ENCODE results near the gene NECAB2.
"Not testable (repeated sequence)": the region's sequence is repeated elsewhere in the genome, so short reads cannot be mapped to it uniquely, and the experiment has no call there.

NECAB2 gene

DNA sequence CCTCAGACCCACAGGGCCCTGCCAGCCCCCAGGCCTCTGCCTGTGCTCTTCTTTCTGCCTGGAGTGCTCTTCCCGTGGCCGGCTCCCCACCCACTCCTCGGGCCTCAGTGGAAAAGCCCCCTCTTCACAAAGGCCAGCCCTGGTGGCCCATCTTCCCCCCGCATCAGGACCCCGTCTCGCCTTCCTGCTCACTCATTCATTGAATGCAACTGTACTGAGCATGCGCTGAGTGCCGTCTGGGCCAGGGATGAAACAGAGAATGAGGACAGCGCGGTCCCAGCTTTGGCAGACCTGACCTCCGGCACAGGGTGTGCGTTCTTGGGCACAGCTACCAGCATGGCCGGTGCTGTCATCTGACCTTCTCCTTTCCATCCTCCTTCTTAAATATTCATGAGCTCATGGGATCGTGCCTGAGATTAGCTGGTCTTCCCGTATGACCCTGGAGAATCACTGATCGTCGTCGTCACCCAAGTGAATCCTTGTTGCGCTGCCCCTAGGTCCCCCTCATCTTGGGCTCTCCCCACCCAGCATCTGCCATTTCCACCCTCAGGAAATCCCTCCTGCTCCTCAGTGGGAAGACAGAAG, 31.4 kb upstream of the NECAB2 start:
- DNase-seq, result no peak

DNA sequence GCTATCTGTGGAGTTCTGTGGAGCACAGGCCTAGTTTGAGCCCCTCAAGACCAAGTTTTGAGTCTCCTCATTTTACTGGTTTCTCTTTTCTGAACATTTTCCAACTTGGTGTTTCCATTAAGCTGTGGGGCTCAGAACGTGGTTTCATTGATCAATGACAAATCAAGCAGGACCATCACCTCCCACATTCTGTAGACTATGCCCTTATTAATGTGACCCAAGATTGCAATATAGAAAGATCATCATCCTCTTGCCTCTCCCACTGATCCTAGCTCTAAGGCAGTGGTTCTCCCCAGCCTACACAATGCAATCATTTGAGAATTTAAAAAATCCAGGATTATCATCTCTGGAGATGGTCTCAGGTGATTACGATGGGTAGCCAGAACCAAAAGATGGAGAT, 30.8 kb upstream of the NECAB2 start:
- no peak for DNase-seq

DNA sequence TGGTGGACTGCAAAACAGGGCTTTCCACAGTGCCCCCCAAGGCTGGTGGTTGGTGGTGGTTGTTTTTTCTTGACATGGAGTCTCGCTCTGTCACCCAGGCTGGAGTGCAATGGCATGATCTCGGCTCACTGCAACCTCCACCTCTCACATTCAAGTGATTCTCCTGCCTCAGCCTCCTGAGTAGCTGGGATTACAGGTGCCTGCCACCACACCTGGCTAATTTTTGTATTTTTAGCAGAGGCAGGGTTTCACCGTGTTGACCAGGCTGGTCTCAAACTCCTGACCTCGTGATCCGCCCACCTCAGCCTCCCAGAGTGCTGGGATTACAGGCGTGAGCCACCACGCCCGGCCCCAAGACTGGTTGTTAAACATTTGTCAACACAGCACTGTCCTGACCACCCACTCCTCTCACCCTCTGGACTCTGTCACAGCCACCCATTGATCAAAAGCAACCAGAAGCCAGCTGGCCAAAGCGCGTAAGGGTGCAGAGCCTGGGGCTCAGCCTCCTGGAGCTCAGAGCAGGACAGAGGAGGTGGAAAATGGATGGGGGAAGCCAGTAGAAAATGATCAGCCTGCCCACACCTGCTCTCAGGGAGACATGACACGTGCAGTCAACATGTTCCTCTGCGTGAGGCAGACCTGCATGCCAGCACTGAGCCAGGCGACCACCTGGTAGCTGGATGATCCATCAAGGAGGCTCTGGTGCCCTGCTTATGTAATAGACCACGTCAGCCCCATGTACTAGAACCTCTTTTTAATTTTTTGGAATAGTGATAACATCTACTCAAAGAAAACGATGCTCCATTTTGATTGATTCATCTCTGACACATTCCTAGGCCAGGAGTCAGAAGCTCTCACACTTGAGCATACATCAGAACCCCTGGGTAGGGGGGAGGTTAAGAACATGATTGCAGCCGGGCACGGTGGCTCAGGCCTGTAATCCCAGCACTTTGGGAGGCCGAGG, 29.8 kb upstream of the NECAB2 start:
- no peak for DNase-seq

DNA sequence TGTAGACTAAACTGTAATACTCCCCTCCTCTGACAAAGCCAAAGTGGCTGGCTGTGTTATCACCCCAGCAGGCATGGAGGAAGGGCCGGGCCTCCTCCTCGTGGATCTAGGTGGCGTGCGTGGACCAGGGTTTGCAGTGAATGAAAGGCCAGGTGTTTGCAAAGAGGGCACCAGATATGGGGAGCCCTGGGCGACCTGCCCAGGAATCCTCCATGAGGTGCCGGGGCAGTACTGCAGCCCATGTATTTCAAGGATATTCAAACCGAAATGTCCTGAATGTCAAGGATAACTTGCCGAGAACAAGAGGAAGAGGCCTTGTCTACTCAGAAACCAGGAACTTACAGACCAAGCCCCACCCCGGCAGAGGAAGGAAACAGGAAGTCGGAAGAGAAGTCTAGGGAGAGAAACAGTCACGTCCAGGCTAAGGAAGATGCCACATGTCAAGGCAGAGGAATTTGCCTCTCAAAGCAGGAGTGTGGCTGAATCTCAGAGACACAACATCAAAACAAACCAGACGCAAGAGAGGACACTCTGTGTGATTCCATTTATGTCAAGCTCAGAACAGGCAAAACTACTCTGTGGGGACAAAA, 28.7 kb upstream of the NECAB2 start:
- no peak for DNase-seq

DNA sequence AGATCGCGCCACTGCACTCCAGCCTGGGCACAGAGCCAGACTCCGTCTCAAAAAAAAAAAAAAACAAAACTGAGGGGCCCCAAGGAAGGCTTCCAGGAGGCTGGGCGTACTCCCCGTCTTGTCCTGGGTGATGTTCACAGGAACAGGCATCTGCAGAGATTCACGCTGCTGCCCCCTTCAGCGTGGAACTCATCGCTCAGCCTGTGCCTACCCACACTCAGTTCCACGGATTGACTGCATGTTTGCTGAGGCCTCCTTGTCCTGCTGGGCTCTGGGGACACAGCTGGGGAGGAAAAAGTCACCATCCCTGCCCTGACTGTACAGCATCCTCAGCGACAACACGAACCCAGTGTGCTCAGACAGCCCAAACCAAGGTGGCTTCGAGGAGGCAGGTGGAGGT, 27.9 kb upstream of the NECAB2 start:
- DNase-seq, result no peak

DNA sequence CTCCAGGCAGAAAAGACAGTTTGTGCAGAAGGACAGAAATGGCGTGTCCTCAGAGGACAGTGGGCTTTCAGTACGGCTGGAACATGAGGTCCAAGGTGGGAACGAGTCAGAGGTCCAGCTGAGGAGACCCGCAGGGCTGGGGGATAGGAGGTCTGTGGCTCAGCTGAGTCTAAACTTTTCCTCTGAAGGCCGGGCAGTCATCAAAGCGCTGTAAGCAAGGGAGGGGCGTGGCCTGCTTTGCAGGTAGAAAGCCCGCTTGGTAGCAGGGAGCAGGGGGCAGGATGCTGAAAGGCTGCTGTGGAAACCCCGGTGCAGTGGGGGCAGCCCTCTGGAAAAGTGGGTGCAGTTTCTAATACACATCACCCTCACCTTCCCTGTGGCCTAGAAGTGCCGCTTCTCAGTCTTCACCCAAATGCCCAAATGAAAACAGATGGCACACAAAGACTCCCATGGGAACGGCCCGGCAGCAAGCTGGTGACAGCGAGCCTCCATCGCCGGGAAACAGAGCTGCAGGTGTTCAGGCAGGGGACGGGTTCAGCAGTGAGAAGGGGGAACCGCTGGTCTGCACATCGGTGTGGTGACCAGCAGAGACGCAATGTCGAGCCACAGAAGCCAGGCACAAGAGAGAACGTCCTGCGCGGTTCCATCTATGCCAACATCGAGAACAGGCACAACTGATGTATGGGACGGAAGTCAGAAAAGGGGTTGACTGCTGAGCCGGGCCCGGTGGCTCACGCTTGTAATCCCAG, 27.2 kb upstream of the NECAB2 start:
- DNase-seq, result no peak

DNA sequence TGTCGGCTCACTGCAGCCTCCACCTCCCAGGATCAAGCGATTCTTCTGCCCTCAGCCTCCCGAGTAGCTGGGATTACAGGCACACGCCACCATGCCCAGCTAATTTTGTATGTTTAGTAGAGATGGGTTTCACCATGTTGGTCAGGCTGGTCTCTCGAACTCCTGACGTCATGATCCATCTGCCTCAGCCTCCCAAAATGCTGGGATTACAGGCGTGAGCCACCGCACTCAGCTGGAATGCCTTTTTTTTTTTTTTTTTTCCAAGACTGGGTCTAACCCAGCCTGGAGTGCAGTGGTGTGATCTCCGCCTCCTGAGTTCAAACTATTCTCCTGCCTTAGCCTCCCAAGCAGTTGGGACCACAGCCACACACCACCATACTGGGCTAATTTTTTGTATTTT, 26.5 kb upstream of the NECAB2 start:
- not testable (repeated sequence) for DNase-seq

DNA sequence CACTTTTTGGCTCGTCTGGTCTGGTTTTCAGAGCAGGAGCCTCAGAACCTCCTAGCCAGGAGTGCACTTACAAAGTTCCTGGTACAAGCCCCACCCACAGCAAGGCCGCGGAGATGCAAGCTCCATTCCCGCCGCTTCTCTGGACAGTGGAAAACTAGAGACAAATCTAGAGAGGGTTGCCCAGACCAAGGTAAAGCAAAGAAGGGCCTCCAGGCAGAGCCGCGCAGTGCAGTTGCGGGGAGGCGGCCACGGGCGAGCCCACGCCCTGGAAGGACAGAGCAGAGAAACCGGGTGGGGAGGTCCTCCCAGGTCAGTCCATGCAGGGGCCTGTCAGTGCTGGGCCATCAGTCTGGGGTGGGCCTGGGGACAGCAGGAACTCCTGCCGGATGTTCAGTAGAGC, 26.0 kb upstream of the NECAB2 start:
- DNase-seq, result no peak

DNA sequence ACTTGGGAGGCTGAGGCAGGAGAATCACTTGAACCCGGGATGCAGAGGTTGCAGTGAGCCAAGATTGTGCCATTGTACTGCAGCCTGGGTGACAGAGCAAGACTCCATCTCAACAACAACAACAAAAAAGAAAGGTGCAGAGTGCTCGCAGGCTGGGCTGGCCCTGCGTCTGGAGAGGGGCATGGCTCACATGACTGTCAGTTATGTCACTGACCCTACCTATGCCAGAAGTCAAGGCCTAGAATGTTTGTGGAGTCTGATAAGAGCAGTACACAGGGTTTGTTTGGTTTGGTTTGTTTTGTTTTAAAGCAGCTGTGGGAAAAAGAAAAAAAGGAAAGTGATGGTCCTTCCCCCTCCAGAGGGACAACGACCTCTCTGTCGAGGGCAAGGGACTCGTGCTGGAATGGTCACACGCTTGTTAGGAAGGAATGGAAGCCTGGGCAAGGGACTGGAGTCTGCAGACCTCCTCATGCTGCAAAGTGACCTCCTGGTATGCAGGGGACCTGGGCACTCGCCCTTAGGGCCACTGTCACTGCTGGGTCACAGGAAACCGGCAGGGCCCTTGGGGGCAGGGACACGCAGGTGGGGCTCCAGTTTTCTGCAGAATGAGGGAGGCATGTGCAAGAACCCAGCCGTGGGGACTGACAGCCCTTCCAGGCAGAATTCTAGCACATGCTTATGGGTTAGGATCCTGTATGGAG, 25.1 kb upstream of the NECAB2 start:
- DNase-seq, result no peak

DNA sequence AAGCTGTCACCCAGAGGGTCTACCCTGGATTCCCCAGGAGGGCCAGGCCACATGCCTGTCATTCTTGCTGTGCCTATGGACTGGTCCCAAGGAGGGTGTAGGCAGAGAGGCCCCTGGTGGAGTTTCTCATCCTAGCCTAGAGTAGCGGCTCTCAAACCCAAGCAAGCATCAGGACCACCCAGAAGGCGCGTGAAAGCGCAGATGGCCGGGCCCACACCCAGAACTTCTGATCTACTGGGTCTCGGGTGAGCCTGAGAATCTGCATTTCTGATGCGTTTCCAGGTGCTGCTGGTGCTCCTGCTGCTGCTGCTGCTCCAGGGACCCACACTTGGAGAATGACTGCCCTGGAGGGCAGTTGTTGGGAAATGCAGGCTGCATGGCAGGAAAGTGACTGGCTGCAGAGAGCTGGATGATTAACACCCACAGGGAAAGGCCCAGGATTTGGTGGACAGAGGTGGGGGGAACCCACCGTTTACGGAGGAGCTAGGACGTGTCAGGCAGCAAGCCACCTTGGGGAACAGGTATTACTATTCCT, 24.5 kb upstream of the NECAB2 start:
- DNase-seq, result no peak

DNA sequence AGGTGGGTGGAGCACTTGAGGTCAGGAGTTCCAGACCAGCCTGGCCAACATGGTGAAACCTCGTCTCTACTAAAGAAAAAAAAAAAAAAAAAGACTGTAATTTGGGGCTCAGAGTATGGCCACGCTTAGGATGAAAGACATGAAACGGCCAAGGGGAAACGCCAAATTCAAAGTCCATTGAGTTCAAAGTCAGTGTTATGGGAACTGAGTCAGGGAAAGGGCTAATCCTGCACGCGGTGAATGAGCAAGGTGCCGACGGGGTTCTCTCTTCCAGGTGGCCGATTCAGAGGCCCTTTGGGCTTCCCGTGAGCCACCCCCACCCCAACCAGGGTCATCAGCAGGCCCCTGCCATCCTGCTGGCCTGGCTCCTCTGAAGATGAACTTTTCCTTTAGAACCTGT, 22.5 kb upstream of the NECAB2 start:
- no peak for DNase-seq

DNA sequence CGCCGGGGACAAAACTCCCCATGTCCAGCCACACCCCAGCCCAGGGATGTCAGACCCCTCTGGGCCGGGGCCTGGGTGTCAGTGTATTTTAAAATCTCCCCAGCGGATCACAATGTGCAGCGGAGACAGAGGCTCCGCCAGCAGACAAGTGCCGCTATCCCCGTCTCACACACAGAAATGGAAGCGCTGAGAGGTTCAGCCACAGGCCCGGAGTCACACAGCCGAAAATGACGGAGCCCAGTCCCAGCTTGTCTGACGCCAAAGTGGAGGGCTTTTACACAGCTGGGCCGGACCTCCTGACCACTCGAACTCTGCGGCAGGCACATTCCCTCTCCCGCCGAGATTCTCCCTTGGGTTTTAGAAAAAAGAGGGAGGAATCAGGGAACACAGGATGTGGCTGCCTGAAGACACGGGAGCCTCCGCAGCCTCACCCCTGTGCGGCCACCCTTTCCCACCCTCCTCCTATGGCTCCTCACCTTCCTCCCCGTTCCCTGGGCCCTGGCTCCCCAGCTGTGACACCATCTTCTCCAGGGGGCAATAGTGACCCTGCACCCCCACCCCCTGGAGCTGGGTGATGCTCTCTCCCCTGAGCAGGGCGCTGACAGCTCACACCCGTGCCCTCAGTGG, 21.8 kb upstream of the NECAB2 start:
- DNase-seq, result no peak

DNA sequence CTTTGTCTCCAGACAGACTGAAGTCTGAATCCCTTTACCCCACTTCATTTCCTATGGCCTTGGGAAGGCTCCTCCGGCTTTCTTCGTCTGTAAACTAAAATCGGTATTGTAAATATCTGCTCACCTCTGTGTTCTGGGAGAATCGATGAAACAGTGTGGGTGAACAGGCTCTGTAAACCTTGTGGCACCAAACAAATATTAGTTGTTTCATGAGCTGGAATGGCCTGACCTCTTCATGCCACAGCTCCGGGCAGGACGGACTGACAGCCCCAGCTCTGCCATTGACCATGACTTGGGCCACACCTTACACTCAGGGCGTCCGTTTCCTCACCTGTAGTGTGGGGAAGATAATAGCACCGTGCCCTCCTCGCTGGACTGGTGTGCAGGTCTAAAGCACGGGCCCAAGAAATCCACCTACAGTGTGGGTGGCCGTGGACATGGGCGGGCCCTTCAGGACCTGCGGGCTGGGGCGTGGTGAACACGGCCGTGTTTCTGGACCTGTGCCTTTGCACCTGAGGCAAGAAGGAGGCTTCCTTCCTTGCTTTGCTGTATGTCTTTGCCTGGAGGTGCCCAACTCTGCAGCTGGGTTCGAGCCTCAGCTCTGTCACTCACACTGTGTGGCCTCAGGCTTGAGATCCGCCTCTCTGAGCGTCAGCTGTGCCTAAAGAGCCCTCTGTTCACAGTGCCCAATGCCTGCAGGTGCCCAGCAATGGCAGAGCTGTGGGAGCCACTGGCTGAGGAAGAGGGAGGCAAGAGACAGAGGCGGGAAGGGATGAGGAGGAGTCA, 21.1 kb upstream of the NECAB2 start:
- no peak for DNase-seq

DNA sequence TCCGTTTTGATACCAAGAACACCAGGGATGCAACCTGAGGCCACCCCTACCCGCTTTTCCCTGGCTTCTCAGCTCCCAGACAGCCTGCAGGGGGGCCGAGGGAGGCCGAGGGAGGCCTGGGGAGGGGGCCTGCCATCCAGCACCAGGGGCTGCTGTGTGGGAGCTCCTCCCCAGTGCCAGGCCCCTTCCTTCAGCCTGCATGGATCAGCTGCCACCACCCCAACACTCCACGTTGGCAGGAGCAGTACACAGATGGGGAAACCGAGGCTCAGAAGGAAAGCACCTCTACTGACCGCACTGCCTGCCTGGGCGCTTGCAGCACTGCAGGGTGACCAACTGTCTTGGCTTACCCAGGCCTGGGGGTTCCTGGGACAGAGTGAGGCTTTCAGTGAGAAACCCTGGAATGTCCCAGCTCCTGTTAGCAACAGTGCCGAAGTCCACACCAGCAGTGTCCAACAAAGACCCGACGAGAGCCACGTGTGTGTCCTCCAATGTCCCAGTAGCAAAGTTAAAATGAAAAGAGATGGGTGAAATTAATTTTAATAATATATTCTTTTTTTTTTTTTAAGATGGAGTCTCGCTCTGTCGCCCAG, 20.3 kb upstream of the NECAB2 start:
- no peak for DNase-seq

DNA sequence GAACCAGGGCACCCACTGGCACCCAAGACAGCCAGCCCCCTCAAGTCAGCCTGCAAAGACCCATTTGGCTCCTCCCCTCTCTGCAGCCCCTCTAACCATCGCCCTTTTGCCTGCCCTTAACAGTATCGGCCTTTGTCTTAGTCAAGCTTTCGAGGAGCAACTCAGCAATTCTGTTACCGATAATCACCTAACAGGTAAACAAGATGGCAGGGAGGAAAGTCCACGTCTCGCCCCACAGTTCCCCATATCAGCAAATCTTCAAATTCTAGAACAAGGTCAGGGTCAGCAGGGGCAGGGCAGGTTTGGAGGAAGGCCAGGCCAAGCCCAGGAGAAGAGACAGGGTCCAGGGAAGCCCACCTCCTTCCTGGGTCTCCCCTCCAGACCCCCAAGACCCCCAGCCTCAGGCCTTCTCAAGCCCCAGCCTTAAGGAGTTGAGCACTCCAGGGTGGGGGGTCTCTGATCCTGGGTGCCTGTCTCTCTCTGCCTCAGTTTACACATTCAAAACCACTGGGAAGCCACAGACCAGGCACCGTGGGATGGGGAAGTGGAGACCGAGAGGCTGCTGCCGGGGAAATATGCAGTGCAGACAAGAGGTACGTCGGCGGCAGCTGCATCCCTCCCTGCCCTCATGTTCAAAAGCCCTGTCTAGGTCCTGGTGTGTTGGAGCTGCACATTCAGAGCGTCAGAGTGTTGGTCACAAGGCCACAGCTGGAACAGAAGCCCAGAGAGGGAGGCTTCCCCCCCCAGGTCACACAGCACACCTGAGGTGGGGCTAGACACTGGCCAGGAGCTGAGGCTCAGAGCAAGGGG, 18.9 kb upstream of the NECAB2 start:
- no peak for DNase-seq

DNA sequence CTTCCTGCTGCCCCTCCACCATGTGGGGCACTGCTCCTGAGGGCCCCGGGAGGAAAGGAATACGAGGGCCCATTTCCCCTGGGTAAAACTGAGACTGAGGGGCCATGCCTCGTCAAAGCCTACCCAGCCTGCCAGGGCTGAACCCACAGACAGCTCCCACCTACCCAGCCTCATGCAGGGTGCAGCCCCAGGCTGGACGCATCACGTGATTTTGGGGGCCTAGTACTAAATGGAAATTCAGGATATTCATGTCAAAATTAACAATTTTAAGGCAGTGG, 18.4 kb upstream of the NECAB2 start:
- DNase-seq, result no peak

DNA sequence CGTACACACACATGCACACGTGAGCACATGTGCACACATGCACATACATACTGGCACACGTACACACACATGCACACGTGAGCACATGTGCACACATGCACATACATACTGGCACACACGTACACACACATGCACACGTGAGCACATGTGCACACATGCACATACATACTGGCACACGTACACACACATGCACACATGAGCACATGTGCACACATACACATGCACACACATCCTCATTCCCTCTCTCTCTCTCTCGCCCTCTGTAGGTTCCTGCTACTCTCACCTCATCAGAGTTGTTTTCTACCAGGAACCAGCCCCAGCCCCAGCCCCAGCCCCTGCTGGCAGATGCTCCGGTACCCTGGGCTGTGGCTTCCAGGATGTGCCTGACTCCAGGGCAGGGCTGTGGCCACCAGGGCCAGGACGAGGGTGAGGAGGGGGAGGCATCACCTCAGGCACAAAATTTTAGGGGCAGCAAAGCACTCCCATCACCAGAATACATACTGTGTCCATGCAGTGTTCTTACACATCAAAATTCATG, 17.1 kb upstream of the NECAB2 start:
- DNase-seq, result not testable (repeated sequence)

DNA sequence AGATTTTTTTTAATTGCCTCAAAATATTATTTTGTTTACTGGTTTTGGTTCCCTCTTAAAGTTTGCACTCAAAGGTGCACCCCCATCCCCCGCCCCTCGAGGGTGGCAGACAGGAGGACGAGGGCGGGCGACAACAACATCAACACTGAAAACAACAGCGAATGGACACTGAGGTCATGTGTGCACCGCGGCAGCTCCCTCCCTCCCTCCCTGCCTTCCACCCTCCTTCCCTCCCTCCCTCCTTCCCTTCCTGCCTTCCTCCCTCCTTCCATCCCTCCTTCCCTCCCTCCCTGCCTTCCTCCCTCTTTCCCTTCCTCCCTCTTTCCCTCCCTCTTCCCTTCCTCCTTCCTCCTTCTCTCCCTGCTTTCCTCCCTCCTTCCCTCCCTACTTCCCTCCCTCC, 16.5 kb upstream of the NECAB2 start:
- no peak for DNase-seq

DNA sequence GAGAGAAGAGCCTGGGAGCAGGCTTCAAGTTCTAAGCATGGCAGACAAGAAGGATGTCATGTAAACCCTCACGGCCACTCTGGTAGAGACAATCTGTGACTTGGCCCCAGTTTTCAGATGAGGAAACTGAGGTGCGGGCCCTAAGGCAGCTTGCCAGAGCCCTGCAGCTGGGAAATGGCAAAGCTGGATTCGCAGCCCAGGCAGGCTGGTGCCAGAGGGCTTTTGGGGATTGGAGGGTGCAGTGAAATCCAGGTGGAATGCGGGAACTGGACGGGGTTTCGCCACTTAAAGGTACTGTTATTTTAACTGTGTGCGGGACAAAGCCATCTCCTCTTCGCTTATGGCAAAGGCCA, 15.5 kb upstream of the NECAB2 start:
- DNase-seq, result no peak

All from CD4-positive, alpha-beta T cell treated with Interleukin-17A for 4 hours (primary cell).